PFSK-1 (cell line): Measurements from ENCODE around the gene GSK3A.

Experiments
- FOXP2 ChIP-seq: optimal IDR thresholded peaks from 2 replicates; pipeline ENCODE3; 2011; ENCODE audit warnings: borderline replicate concordance, control low read depth, inconsistent platforms; ENCODE audit not compliant: insufficient read depth; ENCODE audit errors: extremely low read length, extremely low read depth
- POLR2AphosphoS5 ChIP-seq: IDR thresholded peaks from 2 replicates; pipeline ENCODE4 v1.6.1; 2012; ENCODE audit warnings: low read depth, mild to moderate bottlenecking, control low read depth, low read length, moderate library complexity
- REST ChIP-seq, 2 experiments: IDR thresholded peaks; 2 replicates each; pipeline versions ENCODE4 v1.6.1 to v1.8.0; 2011 to 2012; ENCODE audit warnings: low read depth in 2 of 2, low read length in 2 of 2, control low read depth in 1 of 2, inconsistent platforms in 1 of 2, mild to moderate bottlenecking in 1 of 2, moderate library complexity in 1 of 2; ENCODE audit not compliant: insufficient read depth in 1 of 2
- SIN3A ChIP-seq: IDR thresholded peaks from 2 replicates; pipeline ENCODE4 v1.6.1; 2012; ENCODE audit warnings: mild to moderate bottlenecking, low read length, moderate library complexity, borderline replicate concordance; ENCODE audit not compliant: insufficient read depth
- TAF1 ChIP-seq: IDR thresholded peaks from 2 replicates; pipeline ENCODE4 v1.6.1; 2012; ENCODE audit warnings: low read length, control low read depth, borderline replicate concordance; ENCODE audit not compliant: insufficient read depth

GSK3A gene

GRCh38 chr19:42242069-42242511, 312 bp downstream of the GSK3A start:
- TF ChIP-seq TAF1, result no peak
- no peak for TF ChIP-seq REST (IDR thresholded peaks at IDR 0.05; ENCODE audit: insufficient read depth in 1 of 2, low read depth in 2 of 2, low read length in 2 of 2)
- no peak for TF ChIP-seq FOXP2
- no peak for TF ChIP-seq POLR2AphosphoS5

- no peak for TF ChIP-seq REST (IDR thresholded peaks at IDR 0.05; ENCODE audit: insufficient read depth in 1 of 2, low read depth in 2 of 2, low read length in 2 of 2)
- TF ChIP-seq SIN3A, result no peak
- TF ChIP-seq POLR2AphosphoS5, result no peak
- no peak for TF ChIP-seq FOXP2
- TF ChIP-seq TAF1, result no peak
These were observed 1.1 kb downstream of the GSK3A start for GRCh38 chr19:42241279-42241678.

GRCh38 chr19:42239544-42240220, 2.7 kb downstream of the GSK3A start:
- TF ChIP-seq TAF1 (no peak), FOXP2 (no peak), POLR2AphosphoS5 (no peak), REST (IDR thresholded peaks at IDR 0.05; ENCODE audit: insufficient read depth in 1 of 2, low read depth in 2 of 2, low read length in 2 of 2) (no peak), SIN3A (no peak)

- TF ChIP-seq FOXP2, result no peak
- no peak for TF ChIP-seq REST (IDR thresholded peaks at IDR 0.05; ENCODE audit: insufficient read depth in 1 of 2, low read depth in 2 of 2, low read length in 2 of 2)
- TF ChIP-seq TAF1, result no peak
- TF ChIP-seq SIN3A, result no peak
- no peak for TF ChIP-seq POLR2AphosphoS5
These were observed 7.2 kb downstream of the GSK3A start for GRCh38 chr19:42235181-42235580.
